ENCODE results near the gene CYRIA. TPM values are rescaled to one million over a fixed set of nuclear protein-coding genes. Genes with fewer than 3 reads are reported as not detected.
A peak's percentile ranks its signal among the peaks of the same experiment; 100 is the strongest.

Gene CYRIA
- total RNA-seq, 4 donors from 2014 or later, result 0.53 to 11.6 (median 4.6) TPM

- no peak for DNase-seq
- TF ChIP-seq POLR2A (IDR thresholded peaks at IDR 0.05) (no peak), CTCF (IDR thresholded peaks at IDR 0.05) (no peak)
- peak overlapping the region in 3 of 4 donors; percentile 45 to 78 (median 47) for H3K27ac ChIP-seq
- H3K27me3 ChIP-seq, result no peaks in the 10 kb centered on the region
- H3K4me3 ChIP-seq, result no peak overlapping the region
- H3K4me1 ChIP-seq, result peaks cover 0 to 38% (median 26%) of the 10 kb centered on the region in 4 donors
- H3K9me3 ChIP-seq, result no peaks in the 10 kb centered on the region
- no peaks in the 10 kb centered on the region for H3K36me3 ChIP-seq
Measured at GRCh38 chr2:16658076-16658739, 7.4 kb downstream of the CYRIA start.

GRCh38 chr2:16657671-16658070 lies 8.0 kb downstream of the CYRIA start:
- H3K27ac ChIP-seq, result peak overlapping the region in 3 of 4 donors; percentile 45 to 78 (median 47)
- H3K4me1 ChIP-seq, result peaks cover 0 to 37% (median 28%) of the 10 kb centered on the region in 4 donors

GRCh38 chr2:16656784-16657391 lies 8.7 kb downstream of the CYRIA start:
- TF ChIP-seq CTCF (IDR thresholded peaks at IDR 0.05), result no peak
- TF ChIP-seq POLR2A (IDR thresholded peaks at IDR 0.05), result no peak
- Histone ChIP-seq H3K27ac (peak overlapping the region; percentile 45 to 78 (median 52)), H3K4me3 (peak overlapping the region in 1 of 4 donors; percentile 6), H3K36me3 (no peaks in the 10 kb centered on the region), H3K4me1 (peaks cover 0 to 42% (median 29%) of the 10 kb centered on the region in 4 donors), H3K27me3 (no peaks in the 10 kb centered on the region), H3K9me3 (no peaks in the 10 kb centered on the region)
- peak in 2 of 3 donors; percentile 65 to 68 for DNase-seq

More at GRCh38 chr2:16657671-16658070, 8.0 kb downstream of the CYRIA start:
- Histone ChIP-seq H3K9me3 (no peaks in the 10 kb centered on the region), H3K36me3 (no peaks in the 10 kb centered on the region), H3K27me3 (no peaks in the 10 kb centered on the region), H3K4me3 (no peak overlapping the region)
- no peak for DNase-seq
- TF ChIP-seq POLR2A (IDR thresholded peaks at IDR 0.05), result no peak
- TF ChIP-seq CTCF (IDR thresholded peaks at IDR 0.05), result no peak

- no peaks in the 10 kb centered on the region for H3K27me3 ChIP-seq
- no peak for DNase-seq
- H3K9me3 ChIP-seq, result no peaks in the 10 kb centered on the region
- H3K4me1 ChIP-seq, result peaks cover 0 to 44% (median 33%) of the 10 kb centered on the region in 4 donors
- H3K4me3 ChIP-seq, result no peak overlapping the region
- TF ChIP-seq POLR2A (IDR thresholded peaks at IDR 0.05) (no peak), CTCF (IDR thresholded peaks at IDR 0.05) (no peak)
- peak overlapping the region; percentile 51 to 78 (median 56) for H3K27ac ChIP-seq
- H3K36me3 ChIP-seq, result no peaks in the 10 kb centered on the region
Measured at GRCh38 chr2:16655905-16656642, 9.6 kb downstream of the CYRIA start.

GRCh38 chr2:16655445-16655837 lies 10.2 kb downstream of the CYRIA start:
- H3K36me3 ChIP-seq, result no peaks in the 10 kb centered on the region
- no peak overlapping the region for H3K4me3 ChIP-seq
- H3K27ac ChIP-seq, result peak overlapping the region in 3 of 4 donors; percentile 45 to 78 (median 60)
- H3K4me1 ChIP-seq, result peaks cover 0 to 47% (median 34%) of the 10 kb centered on the region in 4 donors
- H3K9me3 ChIP-seq, result no peaks in the 10 kb centered on the region
- DNase-seq, result no peak
- TF ChIP-seq CTCF (IDR thresholded peaks at IDR 0.05) (no peak), POLR2A (IDR thresholded peaks at IDR 0.05) (no peak)
- H3K27me3 ChIP-seq, result no peaks in the 10 kb centered on the region

All from Peyer's patch (tissue), 4 donors.